Cardiac septum (tissue), 1 donor: ENCODE data around the gene DNAJC5G. TPM values are rescaled to one million over a fixed set of nuclear protein-coding genes. Genes with fewer than 3 reads are reported as not detected.
A peak's percentile ranks its signal among the peaks of the same experiment; 100 is the strongest.

Experiments
- DNase-seq: peaks from one replicate; pipeline ENCODE4 v3.0.0-alpha.2; 2020; ENCODE audit warnings: low spot score
- intact Hi-C: fragments of 100-400 bp; cut with DNase I; formaldehyde crosslinking; loops from one replicate; pipeline ENCODE4 v1.14.0; 2022
- long read RNA-seq: library from polyadenylated mRNA; unstranded; transcript quantifications from one replicate; pipeline ENCODE4 v2.0.0, GENCODE V29; 2021
- total RNA-seq: library from RNA; stranded (reverse); fragmentation: NEBNext Ultra II Directional; extraction: Animal tissue kit (Norgen Biotek cat#: 25700); gene quantifications from one replicate; pipeline ENCODE4 v1.2.1, GENCODE V29; 2021
- donor health status: DM: no; HTN: no; CAD: no.

The DNAJC5G gene
- total RNA-seq = 1.6 TPM
- long read RNA-seq = 0 reads

- DNase-seq = peak; percentile 60
- intact Hi-C loops = loop anchor here (10.0 kb wide), 1 partner anchor 301 kb away; the partner anchor contains the start of gene MAPRE3
These were observed at the start of gene DNAJC5G for GRCh38 chr2:27275211-27276150. Gene DNAJC5G (plus strand): TSS chr2:27275433. CDS start chr2:27276729, 1,296 bp downstream.

GRCh38 chr2:27225526-27225925 is 49.7 kb upstream of the DNAJC5G start:
- DNase-seq = no peak
- intact Hi-C loops = no loop called here

- intact Hi-C loops = no loop called here
- no peak for DNase-seq
These were observed 47.7 kb upstream of the DNAJC5G start for GRCh38 chr2:27227501-27227900.

DNA sequence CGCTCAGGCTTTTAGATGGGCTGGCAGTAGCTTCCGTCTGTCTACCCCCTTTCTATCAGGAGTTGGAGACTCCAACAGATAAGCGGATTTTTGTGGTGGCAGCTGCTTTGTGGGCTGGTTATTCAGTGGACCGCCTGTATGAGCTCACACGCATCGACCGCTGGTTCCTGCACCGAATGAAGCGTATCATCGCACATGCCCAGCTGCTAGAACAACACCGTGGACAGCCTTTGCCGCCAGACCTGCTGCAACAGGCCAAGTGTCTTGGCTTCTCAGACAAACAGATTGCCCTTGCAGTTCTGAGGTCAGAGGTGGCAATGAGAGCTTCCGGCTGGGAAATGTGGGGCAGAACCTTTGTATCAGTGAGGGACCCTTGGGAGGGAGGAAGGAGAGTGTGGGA is 43.3 kb upstream of the DNAJC5G start:
- peak; percentile 66 for DNase-seq
- intact Hi-C loops = no loop called here

GRCh38 chr2:27233341-27233740 is 41.9 kb upstream of the DNAJC5G start:
- intact Hi-C loops = no loop called here
- DNase-seq = peak; percentile 57

DNA sequence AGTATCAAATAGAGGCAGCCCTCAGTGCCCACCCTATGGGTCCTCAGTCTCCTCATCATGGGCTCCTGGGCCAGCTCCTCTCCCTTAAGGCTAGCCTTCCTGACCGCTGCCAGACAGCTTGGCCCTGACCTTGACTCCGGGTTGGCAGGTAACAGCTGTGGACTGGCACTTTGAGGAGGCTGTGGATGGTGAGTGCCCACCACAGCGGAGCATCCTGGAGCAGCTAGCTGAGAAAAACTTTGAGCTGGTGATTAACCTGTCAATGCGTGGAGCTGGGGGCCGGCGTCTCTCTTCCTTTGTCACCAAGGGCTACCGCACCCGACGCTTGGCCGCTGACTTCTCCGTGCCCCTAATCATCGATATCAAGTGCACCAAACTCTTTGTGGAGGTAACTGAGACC is 39.1 kb upstream of the DNAJC5G start:
- intact Hi-C loops = no loop called here
- no peak for DNase-seq

GRCh38 chr2:27236626-27237025 is 38.6 kb upstream of the DNAJC5G start:
- DNase-seq = no peak

GRCh38 chr2:27237341-27237945 is 37.8 kb upstream of the DNAJC5G start:
- DNase-seq = no peak
- intact Hi-C loops = no loop called here

More at GRCh38 chr2:27236626-27237025, 38.6 kb upstream of the DNAJC5G start:
- intact Hi-C loops = no loop called here

GRCh38 chr2:27238976-27239375 is 36.3 kb upstream of the DNAJC5G start:
- DNase-seq = no peak

DNA sequence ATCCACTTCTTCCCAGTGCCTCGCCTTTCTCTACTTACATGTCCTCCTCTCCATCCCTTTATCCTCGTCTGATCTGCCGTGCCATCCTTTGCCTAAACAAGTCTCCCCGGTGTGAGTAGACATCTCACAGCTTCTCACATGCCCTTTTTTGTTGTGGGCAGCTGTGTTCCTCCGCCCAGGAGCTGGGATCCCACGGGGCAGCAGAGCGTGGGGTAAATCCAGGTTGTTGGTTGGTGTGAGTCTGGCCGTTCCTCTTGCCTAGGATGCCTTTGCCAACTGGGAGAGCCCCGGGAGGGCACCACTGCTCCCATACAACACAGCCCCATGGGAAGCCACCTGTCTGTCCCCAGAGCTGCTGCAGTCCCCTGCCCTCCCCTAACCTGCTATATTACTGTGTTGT is 34.8 kb upstream of the DNAJC5G start:
- intact Hi-C loops = no loop called here
- no peak for DNase-seq

More at GRCh38 chr2:27238976-27239375, 36.3 kb upstream of the DNAJC5G start:
- intact Hi-C loops = no loop called here

DNA sequence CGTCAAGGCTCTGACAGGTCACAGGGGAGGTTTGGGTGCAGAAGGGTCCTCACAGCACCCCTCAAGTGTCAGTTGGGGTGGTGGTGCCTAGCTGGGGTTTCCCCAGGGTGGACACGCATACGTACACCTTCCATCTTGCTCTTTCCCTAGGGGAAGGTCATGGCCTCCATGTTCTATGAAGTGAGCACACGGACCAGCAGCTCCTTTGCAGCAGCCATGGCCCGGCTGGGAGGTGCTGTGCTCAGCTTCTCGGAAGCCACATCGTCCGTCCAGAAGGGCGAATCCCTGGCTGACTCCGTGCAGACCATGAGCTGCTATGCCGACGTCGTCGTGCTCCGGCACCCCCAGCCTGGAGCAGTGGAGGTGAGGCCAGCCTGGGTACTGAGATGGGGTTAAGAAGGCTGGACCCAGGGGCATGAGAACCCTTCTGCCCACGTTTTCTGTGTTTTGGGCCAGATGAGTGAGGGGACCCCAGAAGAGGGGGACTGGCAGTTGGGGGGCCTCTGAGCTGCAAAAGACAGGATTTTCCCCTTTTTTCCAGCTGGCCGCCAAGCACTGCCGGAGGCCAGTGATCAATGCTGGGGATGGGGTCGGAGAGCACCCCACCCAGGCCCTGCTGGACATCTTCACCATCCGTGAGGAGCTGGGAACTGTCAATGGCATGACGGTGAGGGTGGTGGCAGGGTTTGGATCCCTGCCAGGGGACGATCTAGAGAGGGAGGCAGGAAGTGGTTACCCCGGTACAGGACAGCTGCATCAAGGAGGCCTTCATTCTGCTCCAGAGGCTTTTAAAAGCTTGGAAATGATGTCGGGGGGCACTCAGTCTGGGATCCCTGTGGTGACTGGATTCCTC is 33.2 kb upstream of the DNAJC5G start:
- intact Hi-C loops = no loop called here
- no peak for DNase-seq

GRCh38 chr2:27242614-27242951 is 32.6 kb upstream of the DNAJC5G start:
- intact Hi-C loops = no loop called here
- DNase-seq = no peak

DNA sequence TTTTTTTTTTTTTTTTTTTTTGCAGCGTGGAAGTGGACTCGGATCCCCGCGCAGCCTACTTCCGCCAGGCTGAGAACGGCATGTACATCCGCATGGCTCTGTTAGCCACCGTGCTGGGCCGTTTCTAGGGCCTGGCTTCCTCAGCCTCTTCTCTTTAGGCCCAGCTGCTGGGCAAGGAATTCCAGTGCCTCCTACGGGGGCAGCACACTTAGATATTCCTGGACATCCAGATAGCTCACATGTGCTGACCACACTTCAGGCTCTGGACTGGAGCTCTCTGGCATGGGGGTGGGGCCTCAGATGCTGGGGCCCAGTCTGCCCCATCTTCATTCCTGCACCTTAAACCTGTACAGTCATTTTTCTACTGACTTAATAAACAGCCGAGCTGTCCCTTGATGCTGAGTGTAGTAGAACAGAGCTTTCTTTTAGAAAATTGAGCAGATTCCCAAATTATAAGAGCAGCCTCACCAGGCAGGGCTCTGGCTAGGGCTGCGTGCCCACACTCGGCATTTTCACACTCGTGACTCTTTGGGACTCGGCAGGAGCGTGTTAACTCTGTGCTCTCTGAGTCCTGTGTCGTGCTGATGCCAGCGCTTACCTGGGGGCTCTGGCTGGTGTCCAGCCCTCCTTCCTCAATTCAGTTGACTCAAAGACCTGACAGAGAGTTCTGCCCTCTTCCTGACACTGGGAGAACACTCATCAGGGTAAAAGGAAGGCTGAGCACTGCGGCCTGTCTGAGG is 31.7 kb upstream of the DNAJC5G start:
- intact Hi-C loops = no loop called here
- DNase-seq = no peak

GRCh38 chr2:27245116-27245515 is 30.1 kb upstream of the DNAJC5G start:
- intact Hi-C loops = no loop called here
- no peak for DNase-seq

GRCh38 chr2:27245626-27246025 is 29.6 kb upstream of the DNAJC5G start:
- intact Hi-C loops = no loop called here

GRCh38 chr2:27247893-27248292 is 27.3 kb upstream of the DNAJC5G start:
- intact Hi-C loops = no loop called here
- DNase-seq = no peak

More at GRCh38 chr2:27245626-27246025, 29.6 kb upstream of the DNAJC5G start:
- no peak for DNase-seq

- intact Hi-C loops = no loop called here
- DNase-seq = no peak
These were observed 25.9 kb upstream of the DNAJC5G start for GRCh38 chr2:27249159-27249890.

DNA sequence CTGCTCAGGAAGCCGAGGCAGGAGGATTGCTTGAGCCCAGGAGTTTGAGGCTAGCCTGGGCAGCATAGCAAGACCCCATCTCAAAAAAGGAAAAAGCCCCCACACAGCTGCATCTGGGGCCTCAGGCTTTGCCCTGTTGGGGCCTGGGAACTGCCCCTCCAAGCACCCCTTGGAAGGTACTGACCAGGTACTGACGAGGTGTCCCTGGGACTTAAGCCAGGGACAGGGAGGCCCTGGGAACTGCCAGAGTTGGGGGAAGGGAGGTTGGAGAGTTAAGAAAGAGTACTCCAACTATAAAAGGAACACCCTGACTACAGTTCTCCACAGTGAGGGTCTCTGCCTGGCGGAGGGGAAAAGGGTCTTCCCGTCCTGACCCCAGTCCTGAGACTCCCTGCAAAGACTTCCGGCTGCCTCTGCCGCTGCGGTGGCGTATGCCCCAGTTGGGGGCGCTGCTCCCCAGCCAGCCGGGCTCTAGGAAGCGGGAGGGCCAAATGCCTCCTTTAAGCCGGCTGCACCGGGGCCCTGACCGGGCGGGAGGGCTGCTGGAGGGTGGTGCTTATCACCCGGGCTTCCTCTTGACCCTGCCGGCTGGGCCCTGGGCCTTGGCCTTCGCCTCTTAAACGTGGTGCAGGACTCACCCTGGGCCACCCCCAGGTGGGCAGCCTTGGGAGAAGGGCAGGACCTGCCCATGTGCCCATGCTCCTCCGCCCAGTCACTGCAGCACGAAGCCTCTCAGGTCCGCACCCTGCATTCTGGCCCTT is 25.2 kb upstream of the DNAJC5G start:
- intact Hi-C loops = loop anchor here (2.0 to 5.0 kb wide), 2 partner anchors 31 to 52 kb away; no protein-coding TSS in a partner anchor
- no peak for DNase-seq
